ENCODE measurements around the gene ADGRL1. TPM values are rescaled to one million over a fixed set of nuclear protein-coding genes. Genes with fewer than 3 reads are reported as not detected.

ADGRL1 gene
- total RNA-seq, 1 experiment from 2014 or later: 88.6 TPM

DNA sequence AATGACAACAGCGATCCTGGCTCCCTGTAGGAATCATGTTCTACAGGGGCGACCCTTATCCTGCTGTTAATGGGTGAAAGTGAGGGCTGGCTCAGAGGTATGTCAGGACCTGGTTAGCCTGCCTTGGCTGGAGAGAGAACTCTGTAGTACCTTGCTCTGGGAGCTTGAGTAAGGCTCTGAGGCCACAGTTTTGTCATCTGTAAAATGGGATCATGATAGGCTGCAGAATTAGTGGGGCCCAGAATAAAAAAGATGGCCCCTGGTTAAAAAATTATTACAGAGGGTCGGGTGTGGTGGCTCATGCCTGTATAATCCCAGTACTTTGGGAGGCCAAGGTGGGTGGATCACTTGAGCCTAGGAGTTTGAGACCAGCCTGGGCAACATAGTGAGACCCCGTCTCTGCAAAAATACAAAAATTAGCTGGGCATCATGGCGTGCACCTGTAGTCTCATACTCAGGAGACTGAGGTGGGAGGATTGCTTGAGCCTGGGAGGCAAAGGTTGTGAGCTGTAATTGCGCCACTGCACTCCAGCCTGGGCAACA, 104.9 kb downstream of the ADGRL1 start (continued):
- TF ChIP-seq, protein P1, sequence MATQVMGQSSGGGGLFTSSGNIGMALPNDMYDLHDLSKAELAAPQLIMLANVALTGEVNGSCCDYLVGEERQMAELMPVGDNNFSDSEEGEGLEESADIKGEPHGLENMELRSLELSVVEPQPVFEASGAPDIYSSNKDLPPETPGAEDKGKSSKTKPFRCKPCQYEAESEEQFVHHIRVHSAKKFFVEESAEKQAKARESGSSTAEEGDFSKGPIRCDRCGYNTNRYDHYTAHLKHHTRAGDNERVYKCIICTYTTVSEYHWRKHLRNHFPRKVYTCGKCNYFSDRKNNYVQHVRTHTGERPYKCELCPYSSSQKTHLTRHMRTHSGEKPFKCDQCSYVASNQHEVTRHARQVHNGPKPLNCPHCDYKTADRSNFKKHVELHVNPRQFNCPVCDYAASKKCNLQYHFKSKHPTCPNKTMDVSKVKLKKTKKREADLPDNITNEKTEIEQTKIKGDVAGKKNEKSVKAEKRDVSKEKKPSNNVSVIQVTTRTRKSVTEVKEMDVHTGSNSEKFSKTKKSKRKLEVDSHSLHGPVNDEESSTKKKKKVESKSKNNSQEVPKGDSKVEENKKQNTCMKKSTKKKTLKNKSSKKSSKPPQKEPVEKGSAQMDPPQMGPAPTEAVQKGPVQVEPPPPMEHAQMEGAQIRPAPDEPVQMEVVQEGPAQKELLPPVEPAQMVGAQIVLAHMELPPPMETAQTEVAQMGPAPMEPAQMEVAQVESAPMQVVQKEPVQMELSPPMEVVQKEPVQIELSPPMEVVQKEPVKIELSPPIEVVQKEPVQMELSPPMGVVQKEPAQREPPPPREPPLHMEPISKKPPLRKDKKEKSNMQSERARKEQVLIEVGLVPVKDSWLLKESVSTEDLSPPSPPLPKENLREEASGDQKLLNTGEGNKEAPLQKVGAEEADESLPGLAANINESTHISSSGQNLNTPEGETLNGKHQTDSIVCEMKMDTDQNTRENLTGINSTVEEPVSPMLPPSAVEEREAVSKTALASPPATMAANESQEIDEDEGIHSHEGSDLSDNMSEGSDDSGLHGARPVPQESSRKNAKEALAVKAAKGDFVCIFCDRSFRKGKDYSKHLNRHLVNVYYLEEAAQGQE (IDR thresholded peaks at IDR 0.05; ENCODE audit: low read depth): no peak
- TF ChIP-seq EGR1 (IDR thresholded peaks at IDR 0.05; ENCODE audit: low read depth): no peak
- no peak for TF ChIP-seq ZNF274 (IDR thresholded peaks at IDR 0.05; ENCODE audit: low read depth, low read length)

Other genes starting within 250 kb of the ADGRL1 start
- gene RFX1, start 199.8 kb downstream of the ADGRL1 start, total RNA-seq (2021; ENCODE audit: unreplicated experiment): 16.3 TPM
- gene RLN3, start 178.0 kb downstream of the ADGRL1 start, total RNA-seq (2021; ENCODE audit: unreplicated experiment): not detected
- gene IL27RA, start 174.4 kb downstream of the ADGRL1 start, total RNA-seq (2021; ENCODE audit: unreplicated experiment): 18.3 TPM
- 3.3 TPM for gene PALM3, start 144.1 kb downstream of the ADGRL1 start, total RNA-seq (2021; ENCODE audit: unreplicated experiment)
- 5.2 TPM for gene MISP3, start 133.4 kb downstream of the ADGRL1 start, total RNA-seq (2021; ENCODE audit: unreplicated experiment)
- not detected for gene C19orf67, start 120.4 kb downstream of the ADGRL1 start, total RNA-seq (2021; ENCODE audit: unreplicated experiment)
- 62.9 TPM for gene SAMD1, start 115.4 kb downstream of the ADGRL1 start, total RNA-seq (2021; ENCODE audit: unreplicated experiment)
- 95.7 TPM for gene PRKACA, start 88.4 kb downstream of the ADGRL1 start, total RNA-seq (2021; ENCODE audit: unreplicated experiment)
- gene ASF1B, start 69.6 kb downstream of the ADGRL1 start, total RNA-seq (2021; ENCODE audit: unreplicated experiment): 78.1 TPM
- 98.1 TPM for gene ADGRE5, start 175.3 kb upstream of the ADGRL1 start, total RNA-seq (2021; ENCODE audit: unreplicated experiment)
- gene DDX39A, start 213.2 kb upstream of the ADGRL1 start, total RNA-seq (2021; ENCODE audit: unreplicated experiment): 152 TPM
- 248 TPM for gene PKN1, start 227.1 kb upstream of the ADGRL1 start, total RNA-seq (2021; ENCODE audit: unreplicated experiment)